AG08395 (cell line): ENCODE results near the gene SPINK9.
"Not testable (repeated sequence)": the region's sequence is repeated elsewhere in the genome, so short reads cannot be mapped to it uniquely, and the experiment has no call there.

Experiments used
- DNase-seq: peaks from one replicate; pipeline ENCODE4 v3.0.0; 2012; ENCODE audit warnings: mixed read lengths, low spot score

Gene SPINK9

GRCh38 chr5:148335259-148335658 is at the start of gene SPINK9:
SPINK9 (plus strand) TSS chr5:148335559; CDS start chr5:148335614, 55 bp downstream.
- no peak for DNase-seq

GRCh38 chr5:148290271-148291195 is 44.8 kb upstream of the SPINK9 start:
- no peak for DNase-seq

- DNase-seq, result no peak
These were observed 37.6 kb upstream of the SPINK9 start for GRCh38 chr5:148297731-148298130.

- DNase-seq, result no peak
These were observed 28.9 kb upstream of the SPINK9 start for GRCh38 chr5:148306446-148306845.

GRCh38 chr5:148309019-148309418 is 26.3 kb upstream of the SPINK9 start:
- no peak for DNase-seq

- DNase-seq, result no peak
These were observed 25.6 kb upstream of the SPINK9 start for GRCh38 chr5:148309746-148310145.

- no peak for DNase-seq
These were observed 23.9 kb upstream of the SPINK9 start for GRCh38 chr5:148311484-148311883.

- no peak for DNase-seq
These were observed 23.2 kb upstream of the SPINK9 start, which contains the start of gene SPINK7 for GRCh38 chr5:148312153-148312552. SPINK7 (plus strand) TSS chr5:148312423; CDS start chr5:148312484, 61 bp downstream.

- no peak for DNase-seq
These were observed 21.2 kb upstream of the SPINK9 start for GRCh38 chr5:148314187-148314586.

- DNase-seq, result no peak
These were observed 20.6 kb upstream of the SPINK9 start for GRCh38 chr5:148314731-148315130.

- not testable (repeated sequence) for DNase-seq
These were observed 15.1 kb upstream of the SPINK9 start for GRCh38 chr5:148320011-148320963.

GRCh38 chr5:148333262-148333849 is 2.0 kb upstream of the SPINK9 start:
- no peak for DNase-seq

GRCh38 chr5:148336704-148337435 is 1.5 kb downstream of the SPINK9 start:
- no peak for DNase-seq

GRCh38 chr5:148342371-148343045 is 7.1 kb downstream of the SPINK9 start:
- DNase-seq, result no peak

- DNase-seq, result no peak
These were observed 7.7 kb downstream of the SPINK9 start for GRCh38 chr5:148343046-148343407.

- no peak for DNase-seq
These were observed 8.5 kb downstream of the SPINK9 start for GRCh38 chr5:148343603-148344487.

- DNase-seq, result no peak
These were observed 12.3 kb downstream of the SPINK9 start for GRCh38 chr5:148347706-148348105.

- DNase-seq, result no peak
These were observed 17.3 kb downstream of the SPINK9 start for GRCh38 chr5:148352696-148353095.

- DNase-seq, result no peak
These were observed 18.3 kb downstream of the SPINK9 start for GRCh38 chr5:148353634-148354033.

GRCh38 chr5:148364343-148364742 is 29.0 kb downstream of the SPINK9 start:
- DNase-seq, result no peak
